ENCODE data around the gene DNAH1. TPM values are rescaled to one million over a fixed set of nuclear protein-coding genes. Genes with fewer than 3 reads are reported as not detected.
A peak's percentile ranks its signal among the peaks of the same experiment; 100 is the strongest.

The DNAH1 gene
- total RNA-seq, 1 experiment from 2014 or later = 5.5 TPM

- ChIA-PET POLR2A (no interaction called here), CTCF (no interaction called here), RAD21 (ENCODE audit: low non-redundant PET in 1 of 2, low total read pairs in 2 of 2, uncharacterized antibody in 2 of 2, unreplicated experiment in 2 of 2) (no interaction called here)
- no peak for TF ChIP-seq EGR1 (IDR thresholded peaks at IDR 0.05; ENCODE audit: low read depth)
- TF ChIP-seq CBX3 (IDR thresholded peaks at IDR 0.05; ENCODE audit: low read depth) = no peak
- no peak for TF ChIP-seq TCF7L2 (IDR thresholded peaks at IDR 0.05; ENCODE audit: borderline replicate concordance, extremely low read depth, insufficient read depth, insufficient read length)
- no peaks in the 10 kb centered on the region for H3K9me3 ChIP-seq (ENCODE audit: control insufficient read depth in 1 of 2, insufficient read depth in 1 of 2, low read depth in 1 of 2, low read length in 2 of 2)
- peaks cover 15 to 26% of the 10 kb centered on the region in 2 experiments; a peak in 3 of 4 replicates for H3K4me1 ChIP-seq (ENCODE audit: control insufficient read depth in 1 of 2, insufficient read depth in 2 of 2, low read length in 2 of 2)
- H4K20me1 ChIP-seq (ENCODE audit: insufficient read depth) = no peaks in the 10 kb centered on the region
- peak overlapping the region; percentile 67 for H3K4me2 ChIP-seq (ENCODE audit: low read length)
- no peak overlapping the region for H2AFZ ChIP-seq (ENCODE audit: low read depth, low read length, poor library complexity, severe bottlenecking)
- peak overlapping the region in 1 of 2 experiments; percentile 19; a peak in 2 of 4 replicates for H3K4me3 ChIP-seq (replicated peaks in 1 of 2; ENCODE audit: low read depth in 1 of 2, low read length in 2 of 2)
- H3K9me2 ChIP-seq (ENCODE audit: insufficient read depth) = no peaks in the 10 kb centered on the region
- no TSS peak for BruUV-seq (replicated peaks)
- H3K27ac ChIP-seq (ENCODE audit: low read depth, low read length) = peak overlapping the region; percentile 9; the same call in 1 of the 2 replicates
- H3K79me2 ChIP-seq (ENCODE audit: insufficient read depth, low read length) = no peaks in the 10 kb centered on the region
- no peaks in the 10 kb centered on the region for H3K36me3 ChIP-seq (ENCODE audit: control insufficient read depth in 1 of 2, insufficient read depth in 2 of 2, low read length in 2 of 2)
- intact Hi-C loops (cut with micrococcal nuclease) = no loop called here
- peak; percentile 30 for ATAC-seq
- DNase-seq (ENCODE audit: low read depth, low spot score) = no peak
- H3K27me3 ChIP-seq (ENCODE audit: insufficient read depth, low read length) = no peaks in the 10 kb centered on the region
- peak overlapping the region; percentile 37; the same call in 1 of the 2 replicates for H3K9ac ChIP-seq (ENCODE audit: low read length)
These were observed 2.8 kb upstream of the DNAH1 start for GRCh38 chr3:52313188-52313773.

- Histone ChIP-seq H3K4me3 (replicated peaks in 1 of 2; ENCODE audit: low read depth in 1 of 2, low read length in 2 of 2) (peak overlapping the region in 1 of 2 experiments; percentile 19; a peak in 2 of 4 replicates), H3K4me1 (ENCODE audit: control insufficient read depth in 1 of 2, insufficient read depth in 2 of 2, low read length in 2 of 2) (peaks cover 15 to 27% of the 10 kb centered on the region in 2 experiments; a peak in 3 of 4 replicates), H3K36me3 (ENCODE audit: control insufficient read depth in 1 of 2, insufficient read depth in 2 of 2, low read length in 2 of 2) (no peaks in the 10 kb centered on the region), H2AFZ (ENCODE audit: low read depth, low read length, poor library complexity, severe bottlenecking) (no peak overlapping the region), H3K9me3 (ENCODE audit: control insufficient read depth in 1 of 2, insufficient read depth in 1 of 2, low read depth in 1 of 2, low read length in 2 of 2) (no peaks in the 10 kb centered on the region), H3K4me2 (ENCODE audit: low read length) (peak overlapping the region; percentile 67), H3K9ac (ENCODE audit: low read length) (peak overlapping the region; percentile 37; the same call in 1 of the 2 replicates), H3K27ac (ENCODE audit: low read depth, low read length) (peak overlapping the region; percentile 11; the same call in 1 of the 2 replicates), H3K79me2 (ENCODE audit: insufficient read depth, low read length) (no peaks in the 10 kb centered on the region), H3K27me3 (ENCODE audit: insufficient read depth, low read length) (no peaks in the 10 kb centered on the region), H3K9me2 (ENCODE audit: insufficient read depth) (no peaks in the 10 kb centered on the region), H4K20me1 (ENCODE audit: insufficient read depth) (no peaks in the 10 kb centered on the region)
- CTCF ChIA-PET = no interaction called here
- TF ChIP-seq REST (IDR thresholded peaks at IDR 0.05; ENCODE audit: low read depth) = no peak
- TF ChIP-seq JUND (IDR thresholded peaks at IDR 0.05) = peak; percentile 63
- TF ChIP-seq CBX3 (IDR thresholded peaks at IDR 0.05; ENCODE audit: low read depth) = no peak
- TF ChIP-seq SP1 (IDR thresholded peaks at IDR 0.05; ENCODE audit: low read depth) = peak; percentile 48; the same call in 1 of the 2 replicates
- TF ChIP-seq CTCF (IDR thresholded peaks at IDR 0.05 in 2 of 3, conservative IDR thresholded peaks at IDR 0.05 in 1 of 3; ENCODE audit: borderline replicate concordance in 1 of 3, insufficient read depth in 1 of 3, low read depth in 2 of 3, low read length in 2 of 3) = no peak
- TF ChIP-seq YY1 (IDR thresholded peaks at IDR 0.05; ENCODE audit: extremely low read depth, insufficient replicate concordance, low read depth, low read length) = no peak
- TF ChIP-seq FOSL1 (IDR thresholded peaks at IDR 0.05; ENCODE audit: low read depth) = no peak; the same call in 1 of the 2 replicates
- no peak for TF ChIP-seq ZNF274 (IDR thresholded peaks at IDR 0.05; ENCODE audit: low read depth, low read length)
- no peak for TF ChIP-seq ELF1 (IDR thresholded peaks at IDR 0.05; ENCODE audit: borderline replicate concordance, low read depth)
- TF ChIP-seq CEBPB (IDR thresholded peaks at IDR 0.05; ENCODE audit: low read depth) = no peak
- intact Hi-C loops (cut with micrococcal nuclease) = no loop called here
- ATAC-seq = peak; percentile 71
- RAD21 ChIA-PET (ENCODE audit: low non-redundant PET in 1 of 2, low total read pairs in 2 of 2, uncharacterized antibody in 2 of 2, unreplicated experiment in 2 of 2) = no interaction called here
- no TSS peak for BruUV-seq (replicated peaks)
- POLR2A ChIA-PET = no interaction called here
- DNase-seq (ENCODE audit: low read depth, low spot score) = no peak
These were observed 2.3 kb upstream of the DNAH1 start for GRCh38 chr3:52313774-52314188.
